ENCODE measurements around the gene ZNF335. TPM values are rescaled to one million over a fixed set of nuclear protein-coding genes. Genes with fewer than 3 reads are reported as not detected.

The ZNF335 gene
- total and polyA plus RNA-seq, 2 of the 13 experiments (the other 11 are each of a cell fraction or from before 2014, with no cell fraction given): 9.7 to 13.7 TPM

DNA sequence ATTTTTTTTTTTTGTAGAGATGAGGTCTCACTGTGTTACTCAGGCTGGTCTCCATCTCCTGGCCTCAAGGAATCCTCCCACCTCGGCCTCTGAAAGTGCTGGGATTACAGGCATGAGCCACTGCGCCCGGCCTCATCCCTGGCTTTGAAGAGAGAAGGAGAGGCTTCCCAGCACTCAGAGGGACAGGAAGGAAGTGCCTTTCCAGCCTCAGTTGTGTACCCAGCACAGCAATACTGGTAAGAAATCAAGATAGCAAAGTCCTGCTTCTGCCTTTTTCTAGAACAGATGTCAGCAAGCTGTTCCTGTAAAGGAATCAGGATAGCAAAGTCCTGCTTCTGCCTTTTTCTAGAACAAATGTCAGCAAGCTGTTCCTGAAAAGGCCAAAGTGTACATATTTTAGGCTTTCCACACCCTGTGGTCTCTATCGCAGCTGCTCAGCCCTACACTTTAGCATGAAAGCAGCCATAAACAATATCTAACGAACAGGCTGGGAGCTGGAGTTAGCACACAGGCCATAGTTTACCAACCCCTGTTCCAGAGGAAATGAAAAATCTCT lies 53.7 kb downstream of the ZNF335 start (continued):
- TF ChIP-seq PCBP2 (optimal IDR thresholded peaks at IDR 0.05; ENCODE audit: low read depth, low read length, poor library complexity, severe bottlenecking) (no peak), ARID2 (CRISPR knock-in tag; IDR thresholded peaks at IDR 0.05; ENCODE audit: borderline replicate concordance) (no peak), LCORL (IDR thresholded peaks at IDR 0.05) (no peak), LCORL (CRISPR knock-in tag; IDR thresholded peaks at IDR 0.05) (peak; percentile 78; the same call in 1 of the 2 replicates), ISL2 (CRISPR knock-in tag; IDR thresholded peaks at IDR 0.05) (no peak), MEIS1 (CRISPR knock-in tag; IDR thresholded peaks at IDR 0.05; ENCODE audit: borderline replicate concordance) (no peak), ZNF782 (CRISPR knock-in tag; IDR thresholded peaks at IDR 0.05; ENCODE audit: borderline replicate concordance) (no peak; the same call in 1 of the 2 replicates), ZNF251 (CRISPR knock-in tag; IDR thresholded peaks at IDR 0.05) (no peak), PHF5A (CRISPR knock-in tag; IDR thresholded peaks at IDR 0.05; ENCODE audit: low read depth, unreplicated experiment) (no peak), ZC3H13 (CRISPR knock-in tag; IDR thresholded peaks at IDR 0.05) (no peak), SNAI1 (CRISPR knock-in tag; IDR thresholded peaks at IDR 0.05; ENCODE audit: borderline replicate concordance) (no peak), ZNF547 (CRISPR knock-in tag; IDR thresholded peaks at IDR 0.05) (no peak), MBD4 (IDR thresholded peaks at IDR 0.05; ENCODE audit: borderline replicate concordance, low read length) (no peak), ZNF256 (CRISPR knock-in tag; conservative IDR thresholded peaks at IDR 0.05) (0 out of 2 replicates have a peak, but pooled peaks have one; percentile 43), YEATS4 (CRISPR knock-in tag; IDR thresholded peaks at IDR 0.05; ENCODE audit: borderline replicate concordance) (no peak), ZNF264 (CRISPR knock-in tag; IDR thresholded peaks at IDR 0.05) (no peak), BRCA1 (CRISPR knock-in tag; IDR thresholded peaks at IDR 0.05) (no peak)
- TF ChIP-seq, protein P1, sequence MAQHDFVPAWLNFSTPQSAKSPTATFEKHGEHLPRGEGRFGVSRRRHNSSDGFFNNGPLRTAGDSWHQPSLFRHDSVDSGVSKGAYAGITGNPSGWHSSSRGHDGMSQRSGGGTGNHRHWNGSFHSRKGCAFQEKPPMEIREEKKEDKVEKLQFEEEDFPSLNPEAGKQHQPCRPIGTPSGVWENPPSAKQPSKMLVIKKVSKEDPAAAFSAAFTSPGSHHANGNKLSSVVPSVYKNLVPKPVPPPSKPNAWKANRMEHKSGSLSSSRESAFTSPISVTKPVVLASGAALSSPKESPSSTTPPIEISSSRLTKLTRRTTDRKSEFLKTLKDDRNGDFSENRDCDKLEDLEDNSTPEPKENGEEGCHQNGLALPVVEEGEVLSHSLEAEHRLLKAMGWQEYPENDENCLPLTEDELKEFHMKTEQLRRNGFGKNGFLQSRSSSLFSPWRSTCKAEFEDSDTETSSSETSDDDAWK (CRISPR knock-in tag; IDR thresholded peaks at IDR 0.05): no peak
- TF ChIP-seq, protein P2, sequence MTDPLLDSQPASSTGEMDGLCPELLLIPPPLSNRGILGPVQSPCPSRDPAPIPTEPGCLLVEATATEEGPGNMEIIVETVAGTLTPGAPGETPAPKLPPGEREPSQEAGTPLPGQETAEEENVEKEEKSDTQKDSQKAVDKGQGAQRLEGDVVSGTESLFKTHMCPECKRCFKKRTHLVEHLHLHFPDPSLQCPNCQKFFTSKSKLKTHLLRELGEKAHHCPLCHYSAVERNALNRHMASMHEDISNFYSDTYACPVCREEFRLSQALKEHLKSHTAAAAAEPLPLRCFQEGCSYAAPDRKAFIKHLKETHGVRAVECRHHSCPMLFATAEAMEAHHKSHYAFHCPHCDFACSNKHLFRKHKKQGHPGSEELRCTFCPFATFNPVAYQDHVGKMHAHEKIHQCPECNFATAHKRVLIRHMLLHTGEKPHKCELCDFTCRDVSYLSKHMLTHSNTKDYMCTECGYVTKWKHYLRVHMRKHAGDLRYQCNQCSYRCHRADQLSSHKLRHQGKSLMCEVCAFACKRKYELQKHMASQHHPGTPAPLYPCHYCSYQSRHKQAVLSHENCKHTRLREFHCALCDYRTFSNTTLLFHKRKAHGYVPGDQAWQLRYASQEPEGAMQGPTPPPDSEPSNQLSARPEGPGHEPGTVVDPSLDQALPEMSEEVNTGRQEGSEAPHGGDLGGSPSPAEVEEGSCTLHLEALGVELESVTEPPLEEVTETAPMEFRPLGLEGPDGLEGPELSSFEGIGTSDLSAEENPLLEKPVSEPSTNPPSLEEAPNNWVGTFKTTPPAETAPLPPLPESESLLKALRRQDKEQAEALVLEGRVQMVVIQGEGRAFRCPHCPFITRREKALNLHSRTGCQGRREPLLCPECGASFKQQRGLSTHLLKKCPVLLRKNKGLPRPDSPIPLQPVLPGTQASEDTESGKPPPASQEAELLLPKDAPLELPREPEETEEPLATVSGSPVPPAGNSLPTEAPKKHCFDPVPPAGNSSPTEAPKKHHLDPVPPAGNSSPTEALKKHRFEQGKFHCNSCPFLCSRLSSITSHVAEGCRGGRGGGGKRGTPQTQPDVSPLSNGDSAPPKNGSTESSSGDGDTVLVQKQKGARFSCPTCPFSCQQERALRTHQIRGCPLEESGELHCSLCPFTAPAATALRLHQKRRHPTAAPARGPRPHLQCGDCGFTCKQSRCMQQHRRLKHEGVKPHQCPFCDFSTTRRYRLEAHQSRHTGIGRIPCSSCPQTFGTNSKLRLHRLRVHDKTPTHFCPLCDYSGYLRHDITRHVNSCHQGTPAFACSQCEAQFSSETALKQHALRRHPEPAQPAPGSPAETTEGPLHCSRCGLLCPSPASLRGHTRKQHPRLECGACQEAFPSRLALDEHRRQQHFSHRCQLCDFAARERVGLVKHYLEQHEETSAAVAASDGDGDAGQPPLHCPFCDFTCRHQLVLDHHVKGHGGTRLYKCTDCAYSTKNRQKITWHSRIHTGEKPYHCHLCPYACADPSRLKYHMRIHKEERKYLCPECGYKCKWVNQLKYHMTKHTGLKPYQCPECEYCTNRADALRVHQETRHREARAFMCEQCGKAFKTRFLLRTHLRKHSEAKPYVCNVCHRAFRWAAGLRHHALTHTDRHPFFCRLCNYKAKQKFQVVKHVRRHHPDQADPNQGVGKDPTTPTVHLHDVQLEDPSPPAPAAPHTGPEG (CRISPR knock-in tag; IDR thresholded peaks at IDR 0.05): no peak
- TF ChIP-seq, protein P3, sequence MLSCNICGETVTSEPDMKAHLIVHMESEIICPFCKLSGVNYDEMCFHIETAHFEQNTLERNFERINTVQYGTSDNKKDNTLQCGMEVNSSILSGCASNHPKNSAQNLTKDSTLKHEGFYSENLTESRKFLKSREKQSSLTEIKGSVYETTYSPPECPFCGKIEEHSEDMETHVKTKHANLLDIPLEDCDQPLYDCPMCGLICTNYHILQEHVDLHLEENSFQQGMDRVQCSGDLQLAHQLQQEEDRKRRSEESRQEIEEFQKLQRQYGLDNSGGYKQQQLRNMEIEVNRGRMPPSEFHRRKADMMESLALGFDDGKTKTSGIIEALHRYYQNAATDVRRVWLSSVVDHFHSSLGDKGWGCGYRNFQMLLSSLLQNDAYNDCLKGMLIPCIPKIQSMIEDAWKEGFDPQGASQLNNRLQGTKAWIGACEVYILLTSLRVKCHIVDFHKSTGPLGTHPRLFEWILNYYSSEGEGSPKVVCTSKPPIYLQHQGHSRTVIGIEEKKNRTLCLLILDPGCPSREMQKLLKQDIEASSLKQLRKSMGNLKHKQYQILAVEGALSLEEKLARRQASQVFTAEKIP (CRISPR knock-in tag; IDR thresholded peaks at IDR 0.05; ENCODE audit: borderline replicate concordance): no peak
- TF ChIP-seq, protein P4, sequence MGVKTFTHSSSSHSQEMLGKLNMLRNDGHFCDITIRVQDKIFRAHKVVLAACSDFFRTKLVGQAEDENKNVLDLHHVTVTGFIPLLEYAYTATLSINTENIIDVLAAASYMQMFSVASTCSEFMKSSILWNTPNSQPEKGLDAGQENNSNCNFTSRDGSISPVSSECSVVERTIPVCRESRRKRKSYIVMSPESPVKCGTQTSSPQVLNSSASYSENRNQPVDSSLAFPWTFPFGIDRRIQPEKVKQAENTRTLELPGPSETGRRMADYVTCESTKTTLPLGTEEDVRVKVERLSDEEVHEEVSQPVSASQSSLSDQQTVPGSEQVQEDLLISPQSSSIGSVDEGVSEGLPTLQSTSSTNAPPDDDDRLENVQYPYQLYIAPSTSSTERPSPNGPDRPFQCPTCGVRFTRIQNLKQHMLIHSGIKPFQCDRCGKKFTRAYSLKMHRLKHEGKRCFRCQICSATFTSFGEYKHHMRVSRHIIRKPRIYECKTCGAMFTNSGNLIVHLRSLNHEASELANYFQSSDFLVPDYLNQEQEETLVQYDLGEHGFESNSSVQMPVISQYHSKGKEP (CRISPR knock-in tag; IDR thresholded peaks at IDR 0.05): no peak

All from HepG2 (cell line).